ENCODE measurements around the gene RBMS3. TPM values are rescaled to one million over a fixed set of nuclear protein-coding genes. Genes with fewer than 3 reads are reported as not detected.

The RBMS3 gene
- total and polyA plus RNA-seq, 2 of the 13 experiments (the other 11 are each of a cell fraction or from before 2014, with no cell fraction given) = not detected

DNA sequence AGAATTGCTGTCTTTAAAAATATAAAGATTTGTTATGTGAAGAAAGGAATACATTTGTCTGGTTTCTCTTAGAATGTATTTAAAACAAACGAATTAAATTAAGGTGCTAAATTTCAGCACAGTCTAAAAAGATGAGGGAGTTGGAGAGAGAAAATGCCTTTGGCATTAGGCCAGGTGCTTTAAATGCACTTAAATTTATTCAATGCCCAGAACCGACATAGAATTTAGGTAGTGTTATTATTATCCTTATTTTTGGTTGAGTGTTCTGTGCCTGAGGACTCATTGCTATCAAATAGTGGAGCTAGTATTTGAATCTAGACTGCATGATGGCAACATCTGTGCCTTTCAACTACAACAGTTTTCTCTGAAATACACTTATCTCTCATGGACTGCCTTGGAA, 287.5 kb downstream of the RBMS3 start:
- no peak for DNase-seq (ENCODE audit: low spot score)
- 6% methylated on average over 2 of the region's 2 CpGs for WGBS (ENCODE audit: low lambda C conversion rate)
- no peak overlapping the region for H2AFZ ChIP-seq (ENCODE audit: low read length)
- no peak overlapping the region for H3K9ac ChIP-seq (ENCODE audit: insufficient read depth, low read depth, low read length)
- H3K27ac ChIP-seq (ENCODE audit: extremely low read length, insufficient read depth, low read length) = no peak overlapping the region
- H3K36me3 ChIP-seq (replicated peaks in 1 of 2; ENCODE audit: control insufficient read depth in 1 of 2, insufficient read depth in 2 of 2, low read length in 2 of 2) = no peaks in the 10 kb centered on the region
- H3K4me1 ChIP-seq (ENCODE audit: insufficient read depth, low read length) = no peaks in the 10 kb centered on the region
- no peaks in the 10 kb centered on the region for H3K27me3 ChIP-seq (ENCODE audit: control insufficient read depth in 1 of 2, insufficient read depth in 2 of 2, low read length in 2 of 2)
- H3K9me3 ChIP-seq (ENCODE audit: low read length) = no peaks in the 10 kb centered on the region
- ChIA-PET POLR2A (no interaction called here), CTCF (ENCODE audit: low intra/inter-chr PET ratio, low total read pairs) (no interaction called here)
- in situ Hi-C loops (cut with HindIII; ENCODE audit: extremely low pct_ligation_motif_present, low pct_unique_long_range_greater_than_20kb) (no loop called here), intact Hi-C loops (cut with micrococcal nuclease; ENCODE audit: unreplicated experiment) (no loop called here)
- no peaks in the 10 kb centered on the region for H4K20me1 ChIP-seq (ENCODE audit: insufficient read depth, low read length)
- FAIRE-seq = no peak
- no peak overlapping the region for H3K4me3 ChIP-seq (replicated peaks in 1 of 3; ENCODE audit: insufficient read depth in 1 of 3, low read depth in 2 of 3, low read length in 3 of 3)
- H3K79me2 ChIP-seq (ENCODE audit: insufficient read depth, low read length) = no peaks in the 10 kb centered on the region
- H3K4me2 ChIP-seq (ENCODE audit: low read depth, low read length) = no peak overlapping the region
- ATAC-seq = no peak
- no peak for TF ChIP-seq BRD4 (CRISPR knock-in tag; IDR thresholded peaks at IDR 0.05)
- TF ChIP-seq, protein P1, sequence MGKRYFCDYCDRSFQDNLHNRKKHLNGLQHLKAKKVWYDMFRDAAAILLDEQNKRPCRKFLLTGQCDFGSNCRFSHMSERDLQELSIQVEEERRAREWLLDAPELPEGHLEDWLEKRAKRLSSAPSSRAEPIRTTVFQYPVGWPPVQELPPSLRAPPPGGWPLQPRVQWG (CRISPR knock-in tag; IDR thresholded peaks at IDR 0.05; ENCODE audit: borderline replicate concordance, low read depth) = no peak
- TF ChIP-seq ZSCAN20 (CRISPR knock-in tag; IDR thresholded peaks at IDR 0.05; ENCODE audit: borderline replicate concordance) = no peak
- TF ChIP-seq ZNF431 (CRISPR knock-in tag; IDR thresholded peaks at IDR 0.05; ENCODE audit: borderline replicate concordance, low read depth) = no peak
- no peak for TF ChIP-seq HCFC1 (IDR thresholded peaks at IDR 0.05; ENCODE audit: low read depth, low read length)
- TF ChIP-seq, protein P2, sequence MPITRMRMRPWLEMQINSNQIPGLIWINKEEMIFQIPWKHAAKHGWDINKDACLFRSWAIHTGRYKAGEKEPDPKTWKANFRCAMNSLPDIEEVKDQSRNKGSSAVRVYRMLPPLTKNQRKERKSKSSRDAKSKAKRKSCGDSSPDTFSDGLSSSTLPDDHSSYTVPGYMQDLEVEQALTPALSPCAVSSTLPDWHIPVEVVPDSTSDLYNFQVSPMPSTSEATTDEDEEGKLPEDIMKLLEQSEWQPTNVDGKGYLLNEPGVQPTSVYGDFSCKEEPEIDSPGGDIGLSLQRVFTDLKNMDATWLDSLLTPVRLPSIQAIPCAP (CRISPR knock-in tag; IDR thresholded peaks at IDR 0.05; ENCODE audit: low read depth) = no peak
- TF ChIP-seq ZSCAN12 (CRISPR knock-in tag; IDR thresholded peaks at IDR 0.05) = no peak
- TF ChIP-seq, protein P3, sequence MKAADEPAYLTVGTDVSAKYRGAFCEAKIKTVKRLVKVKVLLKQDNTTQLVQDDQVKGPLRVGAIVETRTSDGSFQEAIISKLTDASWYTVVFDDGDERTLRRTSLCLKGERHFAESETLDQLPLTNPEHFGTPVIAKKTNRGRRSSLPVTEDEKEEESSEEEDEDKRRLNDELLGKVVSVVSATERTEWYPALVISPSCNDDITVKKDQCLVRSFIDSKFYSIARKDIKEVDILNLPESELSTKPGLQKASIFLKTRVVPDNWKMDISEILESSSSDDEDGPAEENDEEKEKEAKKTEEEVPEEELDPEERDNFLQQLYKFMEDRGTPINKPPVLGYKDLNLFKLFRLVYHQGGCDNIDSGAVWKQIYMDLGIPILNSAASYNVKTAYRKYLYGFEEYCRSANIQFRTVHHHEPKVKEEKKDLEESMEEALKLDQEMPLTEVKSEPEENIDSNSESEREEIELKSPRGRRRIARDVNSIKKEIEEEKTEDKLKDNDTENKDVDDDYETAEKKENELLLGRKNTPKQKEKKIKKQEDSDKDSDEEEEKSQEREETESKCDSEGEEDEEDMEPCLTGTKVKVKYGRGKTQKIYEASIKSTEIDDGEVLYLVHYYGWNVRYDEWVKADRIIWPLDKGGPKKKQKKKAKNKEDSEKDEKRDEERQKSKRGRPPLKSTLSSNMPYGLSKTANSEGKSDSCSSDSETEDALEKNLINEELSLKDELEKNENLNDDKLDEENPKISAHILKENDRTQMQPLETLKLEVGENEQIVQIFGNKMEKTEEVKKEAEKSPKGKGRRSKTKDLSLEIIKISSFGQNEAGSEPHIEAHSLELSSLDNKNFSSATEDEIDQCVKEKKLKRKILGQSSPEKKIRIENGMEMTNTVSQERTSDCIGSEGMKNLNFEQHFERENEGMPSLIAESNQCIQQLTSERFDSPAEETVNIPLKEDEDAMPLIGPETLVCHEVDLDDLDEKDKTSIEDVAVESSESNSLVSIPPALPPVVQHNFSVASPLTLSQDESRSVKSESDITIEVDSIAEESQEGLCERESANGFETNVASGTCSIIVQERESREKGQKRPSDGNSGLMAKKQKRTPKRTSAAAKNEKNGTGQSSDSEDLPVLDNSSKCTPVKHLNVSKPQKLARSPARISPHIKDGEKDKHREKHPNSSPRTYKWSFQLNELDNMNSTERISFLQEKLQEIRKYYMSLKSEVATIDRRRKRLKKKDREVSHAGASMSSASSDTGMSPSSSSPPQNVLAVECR (CRISPR knock-in tag; IDR thresholded peaks at IDR 0.05; ENCODE audit: borderline replicate concordance) = no peak
- no peak for TF ChIP-seq KDM1A (CRISPR knock-in tag; IDR thresholded peaks at IDR 0.05)
- TF ChIP-seq, protein P4, sequence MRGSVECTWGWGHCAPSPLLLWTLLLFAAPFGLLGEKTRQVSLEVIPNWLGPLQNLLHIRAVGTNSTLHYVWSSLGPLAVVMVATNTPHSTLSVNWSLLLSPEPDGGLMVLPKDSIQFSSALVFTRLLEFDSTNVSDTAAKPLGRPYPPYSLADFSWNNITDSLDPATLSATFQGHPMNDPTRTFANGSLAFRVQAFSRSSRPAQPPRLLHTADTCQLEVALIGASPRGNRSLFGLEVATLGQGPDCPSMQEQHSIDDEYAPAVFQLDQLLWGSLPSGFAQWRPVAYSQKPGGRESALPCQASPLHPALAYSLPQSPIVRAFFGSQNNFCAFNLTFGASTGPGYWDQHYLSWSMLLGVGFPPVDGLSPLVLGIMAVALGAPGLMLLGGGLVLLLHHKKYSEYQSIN (CRISPR knock-in tag; IDR thresholded peaks at IDR 0.05; ENCODE audit: borderline replicate concordance) = no peak
- BruUV-seq (replicated peaks) = no TSS peak
